Activated T-cell treated with anti-CD3 and anti-CD28 coated beads, Interleukin-2, amount 50 U/mL, for 1 hour (primary cell): Measurements from ENCODE around the gene SLC9A8.
"Not testable (repeated sequence)": the region's sequence is repeated elsewhere in the genome, so short reads cannot be mapped to it uniquely, and the experiment has no call there.

Experiments
- DNase-seq: peaks from one replicate; pipeline ENCODE4 v3.0.0-alpha.2; 2020

SLC9A8 gene

GRCh38 chr20:49787371-49788357 is 25.0 kb upstream of the SLC9A8 start:
- no peak for DNase-seq

GRCh38 chr20:49790077-49790798 is 22.4 kb upstream of the SLC9A8 start:
- DNase-seq = no peak

GRCh38 chr20:49791165-49791564 is 21.5 kb upstream of the SLC9A8 start:
- DNase-seq = no peak

GRCh38 chr20:49792006-49792405 is 20.6 kb upstream of the SLC9A8 start:
- DNase-seq = no peak

GRCh38 chr20:49792611-49793010 is 20.0 kb upstream of the SLC9A8 start:
- DNase-seq = no peak

GRCh38 chr20:49794336-49795134 is 18.1 kb upstream of the SLC9A8 start:
- no peak for DNase-seq

- DNase-seq = no peak
Observed at GRCh38 chr20:49795135-49795424, 17.5 kb upstream of the SLC9A8 start.

- DNase-seq = no peak
Observed at GRCh38 chr20:49796600-49797343, 15.9 kb upstream of the SLC9A8 start.

GRCh38 chr20:49797344-49797615 is 15.3 kb upstream of the SLC9A8 start:
- DNase-seq = no peak

GRCh38 chr20:49798718-49799117 is 13.9 kb upstream of the SLC9A8 start:
- no peak for DNase-seq

- DNase-seq = no peak
Observed at GRCh38 chr20:49799698-49800097, 12.9 kb upstream of the SLC9A8 start.

- DNase-seq = no peak
Observed at GRCh38 chr20:49803418-49803817, 9.2 kb upstream of the SLC9A8 start.

GRCh38 chr20:49804364-49804763 is 8.3 kb upstream of the SLC9A8 start:
- no peak for DNase-seq

- not testable (repeated sequence) for DNase-seq
Observed at GRCh38 chr20:49805224-49805876, 7.3 kb upstream of the SLC9A8 start.

- DNase-seq = no peak
Observed at GRCh38 chr20:49808753-49809152, 3.9 kb upstream of the SLC9A8 start.

- no peak for DNase-seq
Observed at GRCh38 chr20:49809803-49810359, 2.7 kb upstream of the SLC9A8 start.

- DNase-seq = no peak
Observed at GRCh38 chr20:49810491-49811190, 2.0 kb upstream of the SLC9A8 start.

GRCh38 chr20:49811825-49812506 is 662 bp upstream of the SLC9A8 start:
- no peak for DNase-seq

GRCh38 chr20:49813305-49813974 is 812 bp downstream of the SLC9A8 start:
- no peak for DNase-seq

- no peak for DNase-seq
Observed at GRCh38 chr20:49814057-49814694, 1.5 kb downstream of the SLC9A8 start.
